Measurements from ENCODE around the gene PCDHB8. TPM values are rescaled to one million over a fixed set of nuclear protein-coding genes. Genes with fewer than 3 reads are reported as not detected.
"Not testable (repeated sequence)": the region's sequence is repeated elsewhere in the genome, so short reads cannot be mapped to it uniquely, and the experiment has no call there.

The PCDHB8 gene
- total RNA-seq, 2 donors from 2014 or later = not detected

DNA sequence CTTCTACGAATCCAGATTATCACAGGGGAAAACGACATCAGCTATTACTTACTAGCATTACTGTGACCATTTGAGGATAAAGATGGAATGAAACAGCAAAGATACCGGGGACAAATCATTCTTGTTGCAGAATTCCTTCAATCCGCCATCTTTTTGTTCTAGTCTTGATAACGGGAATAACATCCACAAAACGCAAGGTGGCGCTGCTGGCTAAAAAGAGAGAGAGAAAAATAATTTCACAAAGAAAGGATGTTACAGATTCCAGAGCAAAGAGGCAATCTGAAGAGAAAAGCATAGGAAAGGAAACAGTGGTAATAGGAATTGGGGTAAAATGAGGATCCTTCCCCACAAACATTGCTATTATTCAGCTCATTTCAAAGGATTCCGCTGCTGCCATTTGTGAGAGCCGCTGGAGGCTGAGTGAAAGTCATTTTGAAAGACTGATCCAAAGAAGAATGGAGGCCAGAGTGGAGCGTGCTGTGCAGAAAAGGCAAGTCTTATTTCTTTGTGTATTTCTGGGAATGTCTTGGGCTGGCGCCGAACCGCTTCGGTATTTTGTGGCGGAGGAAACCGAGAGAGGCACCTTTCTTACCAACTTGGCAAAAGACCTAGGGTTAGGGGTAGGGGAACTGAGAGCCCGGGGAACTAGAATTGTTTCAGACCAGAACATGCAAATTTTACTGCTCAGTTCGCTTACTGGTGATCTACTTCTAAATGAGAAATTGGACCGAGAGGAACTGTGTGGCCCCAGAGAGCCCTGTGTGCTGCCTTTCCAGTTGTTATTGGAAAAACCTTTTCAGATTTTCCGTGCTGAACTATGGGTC is 5.0 kb upstream of the PCDHB8 start, which contains the start of gene PCDHB7:
Gene PCDHB7, plus strand, starts transcription at position 264 of the 824 bp plus-strand sequence. Its CDS starts 192 bp downstream, at position 456.
- peaks cover 3% of the 10 kb centered on the region for H3K4me1 Mint-ChIP-seq (ENCODE audit: low read depth)
- peak within 1 kb of the TSS in 1 of 2 donors; percentile 3 for H3K4me3 Mint-ChIP-seq
- peaks cover 0 to 5% of the 10 kb centered on the region in 2 donors for H3K9me3 Mint-ChIP-seq
- H3K27ac Mint-ChIP-seq = no peak within 1 kb of the TSS
- H3K36me3 Mint-ChIP-seq (ENCODE audit: insufficient read depth in 2 of 2) = peaks cover 0 to 4% of the 10 kb centered on the region in 2 donors
- H3K27me3 Mint-ChIP-seq (ENCODE audit: low read depth) = peaks cover 16% of the 10 kb centered on the region
- no peak for DNase-seq
- no peak for ATAC-seq (replicated peaks in 1 of 2)

DNA sequence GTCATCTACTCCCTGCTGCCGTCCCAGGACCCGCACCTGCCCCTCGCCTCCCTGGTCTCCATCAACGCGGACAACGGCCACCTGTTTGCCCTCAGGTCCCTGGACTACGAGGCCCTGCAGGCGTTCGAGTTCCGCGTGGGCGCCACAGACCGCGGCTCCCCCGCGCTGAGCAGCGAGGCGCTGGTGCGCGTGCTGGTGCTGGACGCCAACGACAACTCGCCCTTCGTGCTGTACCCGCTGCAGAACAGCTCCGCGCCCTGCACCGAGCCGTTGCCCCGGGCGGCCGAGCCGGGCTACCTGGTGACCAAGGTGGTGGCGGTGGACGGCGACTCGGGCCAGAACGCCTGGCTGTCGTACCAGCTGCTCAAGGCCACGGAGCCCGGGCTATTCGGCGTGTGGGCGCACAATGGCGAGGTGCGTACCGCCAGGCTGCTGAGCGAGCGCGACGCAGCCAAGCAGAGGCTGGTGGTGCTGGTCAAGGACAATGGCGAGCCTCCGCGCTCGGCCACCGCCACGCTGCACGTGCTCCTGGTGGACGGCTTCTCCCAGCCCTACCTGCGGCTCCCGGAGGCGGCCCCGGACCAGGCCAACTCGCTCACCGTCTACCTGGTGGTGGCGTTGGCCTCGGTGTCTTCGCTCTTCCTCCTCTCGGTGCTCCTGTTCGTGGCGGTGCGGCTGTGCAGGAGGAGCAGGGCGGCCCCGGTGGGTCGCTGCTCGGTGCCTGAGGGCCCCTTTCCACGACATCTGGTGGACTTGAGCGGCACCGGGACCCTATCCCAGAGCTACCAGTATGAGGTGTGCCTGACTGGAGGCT is 3.1 kb upstream of the PCDHB8 start:
- not testable (repeated sequence) for H3K4me3 Mint-ChIP-seq; DNase-seq; H3K27ac Mint-ChIP-seq; ATAC-seq (replicated peaks in 1 of 2); H3K4me1 Mint-ChIP-seq (ENCODE audit: low read depth); H3K27me3 Mint-ChIP-seq (ENCODE audit: low read depth); H3K9me3 Mint-ChIP-seq; H3K36me3 Mint-ChIP-seq (ENCODE audit: insufficient read depth in 2 of 2)

DNA sequence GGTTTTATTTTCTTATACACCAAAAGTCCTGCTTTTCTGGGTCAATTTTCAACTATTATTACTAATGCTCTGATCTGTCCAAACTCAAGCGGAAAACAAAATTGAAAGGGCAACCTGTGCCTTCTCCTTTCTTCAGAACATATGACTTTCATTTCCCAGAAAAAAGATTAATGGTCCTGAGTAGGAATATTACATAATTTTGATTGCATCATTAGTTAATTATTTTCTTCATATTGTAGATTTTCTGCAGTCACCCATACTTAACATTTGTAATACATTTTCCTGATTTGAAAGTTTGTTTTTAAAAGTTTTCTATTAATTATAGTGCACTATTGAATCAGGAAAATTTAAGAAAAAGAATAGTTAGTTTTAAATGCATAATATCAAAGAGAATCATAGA is 1.7 kb upstream of the PCDHB8 start:
- H3K4me1 Mint-ChIP-seq (ENCODE audit: low read depth) = peaks cover 3% of the 10 kb centered on the region
- DNase-seq (no peak), ATAC-seq (replicated peaks in 1 of 2) (no peak)
- H3K27me3 Mint-ChIP-seq (ENCODE audit: low read depth) = peaks cover 9% of the 10 kb centered on the region
- peaks cover 3 to 4% of the 10 kb centered on the region in 2 donors for H3K36me3 Mint-ChIP-seq (ENCODE audit: insufficient read depth in 2 of 2)
- no peak overlapping the region for H3K4me3 Mint-ChIP-seq
- no peak overlapping the region for H3K27ac Mint-ChIP-seq
- H3K9me3 Mint-ChIP-seq = no peaks in the 10 kb centered on the region

DNA sequence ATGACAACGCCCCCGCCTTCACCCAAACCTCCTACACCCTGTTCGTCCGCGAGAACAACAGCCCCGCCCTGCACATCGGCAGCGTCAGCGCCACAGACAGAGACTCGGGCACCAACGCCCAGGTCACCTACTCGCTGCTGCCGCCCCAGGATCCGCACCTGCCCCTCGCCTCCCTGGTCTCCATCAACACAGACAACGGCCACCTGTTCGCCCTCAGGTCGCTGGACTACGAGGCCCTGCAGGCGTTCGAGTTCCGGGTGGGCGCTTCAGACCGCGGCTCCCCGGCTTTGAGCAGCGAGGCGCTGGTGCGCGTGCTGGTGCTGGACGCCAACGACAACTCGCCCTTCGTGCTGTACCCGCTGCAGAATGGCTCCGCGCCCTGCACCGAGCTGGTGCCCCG is 1.8 kb downstream of the PCDHB8 start:
- not testable (repeated sequence) for H3K4me3 Mint-ChIP-seq; ATAC-seq (replicated peaks in 1 of 2); H3K4me1 Mint-ChIP-seq (ENCODE audit: low read depth); H3K27ac Mint-ChIP-seq; H3K9me3 Mint-ChIP-seq; DNase-seq; H3K36me3 Mint-ChIP-seq (ENCODE audit: insufficient read depth in 2 of 2)
- H3K27me3 Mint-ChIP-seq (ENCODE audit: low read depth) = peaks cover 20% of the 10 kb centered on the region

DNA sequence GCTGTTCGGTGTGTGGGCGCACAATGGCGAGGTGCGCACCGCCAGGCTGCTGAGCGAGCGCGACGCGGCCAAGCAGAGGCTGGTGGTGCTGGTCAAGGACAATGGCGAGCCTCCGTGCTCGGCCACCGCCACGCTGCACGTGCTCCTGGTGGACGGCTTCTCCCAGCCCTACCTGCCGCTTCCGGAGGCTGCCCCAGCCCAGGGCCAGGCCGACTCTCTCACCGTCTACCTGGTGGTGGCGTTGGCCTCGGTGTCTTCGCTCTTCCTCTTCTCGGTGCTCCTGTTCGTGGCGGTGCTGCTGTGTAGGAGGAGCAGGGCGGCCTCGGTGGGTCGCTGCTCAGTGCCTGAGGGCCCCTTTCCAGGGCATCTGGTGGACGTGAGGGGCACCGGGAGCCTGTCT is 2.3 kb downstream of the PCDHB8 start:
- not testable (repeated sequence) for H3K4me1 Mint-ChIP-seq (ENCODE audit: low read depth); H3K9me3 Mint-ChIP-seq; DNase-seq; H3K27ac Mint-ChIP-seq; H3K4me3 Mint-ChIP-seq; ATAC-seq (replicated peaks in 1 of 2)
- H3K27me3 Mint-ChIP-seq (ENCODE audit: low read depth) = peaks cover 25% of the 10 kb centered on the region
- H3K36me3 Mint-ChIP-seq (ENCODE audit: insufficient read depth in 2 of 2) = peaks cover 0 to 13% of the 10 kb centered on the region in 2 donors

DNA sequence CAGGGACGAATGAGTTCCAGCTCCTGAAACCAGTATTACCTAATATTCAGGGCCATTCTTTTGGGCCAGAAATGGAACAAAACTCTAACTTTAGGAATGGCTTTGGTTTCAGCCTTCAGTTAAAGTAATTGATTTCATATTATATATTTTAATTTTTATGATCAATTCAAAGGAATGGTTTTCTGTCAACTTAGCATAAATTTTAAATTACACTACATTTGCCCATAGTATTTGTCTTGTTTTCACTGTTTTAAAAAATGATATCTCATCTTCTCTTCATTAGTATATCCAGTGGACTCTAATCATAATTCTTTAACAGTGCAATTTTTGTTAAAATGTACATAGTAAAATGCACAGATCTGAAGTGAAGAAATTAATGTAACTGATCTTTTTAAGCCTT is 2.7 kb downstream of the PCDHB8 start:
- H3K27ac Mint-ChIP-seq = no peak overlapping the region
- no peak overlapping the region for H3K4me3 Mint-ChIP-seq
- DNase-seq (no peak), ATAC-seq (replicated peaks in 1 of 2) (no peak)
- H3K9me3 Mint-ChIP-seq = peaks cover 2 to 6% of the 10 kb centered on the region in 2 donors
- H3K36me3 Mint-ChIP-seq (ENCODE audit: insufficient read depth in 2 of 2) = peaks cover 0 to 14% of the 10 kb centered on the region in 2 donors
- peaks cover 25% of the 10 kb centered on the region for H3K27me3 Mint-ChIP-seq (ENCODE audit: low read depth)
- no peaks in the 10 kb centered on the region for H3K4me1 Mint-ChIP-seq (ENCODE audit: low read depth)

DNA sequence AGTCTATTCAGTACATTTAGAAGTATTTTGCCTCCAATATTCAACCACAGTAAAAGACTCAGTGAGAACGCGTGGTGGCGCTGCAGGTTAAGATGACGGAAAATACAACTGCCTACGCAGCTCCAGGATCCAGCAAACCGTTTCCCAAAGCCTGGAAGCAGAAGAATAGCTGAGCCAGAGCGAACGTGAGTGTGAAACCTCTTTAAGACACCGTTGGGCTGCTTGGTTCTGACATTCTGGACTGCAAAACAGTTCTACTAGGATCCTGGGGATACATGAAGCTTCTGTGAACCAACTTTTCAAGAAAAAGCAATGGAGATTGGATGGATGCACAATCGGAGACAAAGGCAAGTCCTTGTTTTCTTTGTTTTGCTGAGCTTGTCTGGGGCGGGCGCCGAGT is 4.7 kb downstream of the PCDHB8 start, which contains the start of gene PCDHB16:
Gene PCDHB16, plus strand, starts transcription at position 140 of the 400 bp plus-strand sequence. Its CDS starts 173 bp downstream, at position 313.
- H3K27ac Mint-ChIP-seq = no peak within 1 kb of the TSS

DNA sequence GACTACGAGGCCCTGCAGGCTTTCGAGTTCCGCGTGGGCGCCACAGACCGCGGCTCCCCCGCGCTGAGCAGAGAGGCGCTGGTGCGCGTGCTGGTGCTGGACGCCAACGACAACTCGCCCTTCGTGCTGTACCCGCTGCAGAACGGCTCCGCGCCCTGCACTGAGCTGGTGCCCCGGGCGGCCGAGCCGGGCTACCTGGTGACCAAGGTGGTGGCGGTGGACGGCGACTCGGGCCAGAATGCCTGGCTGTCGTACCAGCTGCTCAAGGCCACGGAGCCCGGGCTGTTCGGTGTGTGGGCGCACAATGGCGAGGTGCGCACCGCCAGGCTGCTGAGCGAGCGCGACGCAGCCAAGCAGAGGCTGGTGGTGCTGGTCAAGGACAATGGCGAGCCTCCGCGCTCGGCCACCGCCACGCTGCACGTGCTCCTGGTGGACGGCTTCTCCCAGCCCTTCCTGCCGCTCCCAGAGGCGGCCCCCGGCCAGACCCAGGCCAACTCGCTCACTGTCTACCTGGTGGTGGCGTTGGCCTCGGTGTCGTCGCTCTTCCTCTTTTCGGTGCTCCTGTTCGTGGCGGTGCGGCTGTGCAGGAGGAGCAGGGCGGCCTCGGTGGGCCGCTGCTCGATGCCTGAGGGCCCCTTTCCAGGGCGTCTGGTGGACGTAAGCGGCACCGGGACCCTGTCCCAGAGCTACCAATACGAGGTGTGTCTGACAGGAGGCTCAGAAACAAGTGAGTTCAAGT is 6.7 kb downstream of the PCDHB8 start:
- peaks cover 2 to 15% of the 10 kb centered on the region in 2 donors for H3K9me3 Mint-ChIP-seq
- not testable (repeated sequence) for H3K4me1 Mint-ChIP-seq (ENCODE audit: low read depth); H3K4me3 Mint-ChIP-seq; ATAC-seq (replicated peaks in 1 of 2); DNase-seq; H3K27ac Mint-ChIP-seq
- peaks cover 7 to 25% of the 10 kb centered on the region in 2 donors for H3K36me3 Mint-ChIP-seq (ENCODE audit: insufficient read depth in 2 of 2)
- peaks cover 53% of the 10 kb centered on the region for H3K27me3 Mint-ChIP-seq (ENCODE audit: low read depth)

More for the DNA sequence above, 4.7 kb downstream of the PCDHB8 start, which contains the start of gene PCDHB16:
- Mint-ChIP-seq H3K27me3 (ENCODE audit: low read depth) (peaks cover 38% of the 10 kb centered on the region), H3K9me3 (peaks cover 2 to 10% of the 10 kb centered on the region in 2 donors), H3K4me3 (no peak within 1 kb of the TSS), H3K4me1 (ENCODE audit: low read depth) (no peaks in the 10 kb centered on the region), H3K36me3 (ENCODE audit: insufficient read depth in 2 of 2) (peaks cover 4 to 20% of the 10 kb centered on the region in 2 donors)
- ATAC-seq (replicated peaks in 1 of 2) (no peak), DNase-seq (no peak)

DNA sequence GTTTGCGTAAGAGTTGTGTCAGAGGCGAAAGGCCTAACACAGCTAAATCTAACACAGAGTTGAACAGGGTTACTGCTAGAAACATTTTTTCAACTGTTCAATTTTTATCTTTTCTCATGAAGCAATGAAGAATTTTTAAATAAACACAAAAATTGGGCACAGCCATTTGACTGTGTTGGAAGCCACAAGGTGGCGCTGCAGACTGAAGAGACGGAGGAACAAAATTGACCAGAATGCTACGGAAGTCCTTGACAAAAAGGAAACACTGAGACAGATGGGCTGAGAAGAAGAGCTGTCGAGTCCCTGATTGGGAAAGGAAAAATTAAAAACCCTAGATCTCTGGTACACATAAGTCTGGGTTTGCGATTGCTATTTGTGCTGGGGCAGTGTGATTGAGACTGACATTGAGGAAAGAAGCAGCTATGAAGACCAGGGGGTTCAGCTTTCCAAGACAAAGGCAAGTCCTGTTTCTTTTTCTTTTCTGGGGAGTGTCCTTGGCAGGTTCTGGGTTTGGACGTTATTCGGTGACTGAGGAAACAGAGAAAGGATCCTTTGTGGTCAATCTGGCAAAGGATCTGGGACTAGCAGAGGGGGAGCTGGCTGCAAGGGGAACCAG is 9.4 kb downstream of the PCDHB8 start, which contains the start of gene PCDHB9:
Gene PCDHB9, plus strand, starts transcription at position 265 of the 616 bp plus-strand sequence. Its CDS starts 158 bp downstream, at position 423.
- H3K36me3 Mint-ChIP-seq (ENCODE audit: insufficient read depth in 2 of 2) = peaks cover 9 to 21% of the 10 kb centered on the region in 2 donors
- H3K9me3 Mint-ChIP-seq = peaks cover 2 to 15% of the 10 kb centered on the region in 2 donors
- no peak within 1 kb of the TSS for H3K27ac Mint-ChIP-seq
- peaks cover 57% of the 10 kb centered on the region for H3K27me3 Mint-ChIP-seq (ENCODE audit: low read depth)
- DNase-seq (peak; percentile 32 to 36), ATAC-seq (replicated peaks in 1 of 2) (no peak)
- peak within 1 kb of the TSS; percentile 9 to 27 for H3K4me3 Mint-ChIP-seq
- H3K4me1 Mint-ChIP-seq (ENCODE audit: low read depth) = no peaks in the 10 kb centered on the region

DNA sequence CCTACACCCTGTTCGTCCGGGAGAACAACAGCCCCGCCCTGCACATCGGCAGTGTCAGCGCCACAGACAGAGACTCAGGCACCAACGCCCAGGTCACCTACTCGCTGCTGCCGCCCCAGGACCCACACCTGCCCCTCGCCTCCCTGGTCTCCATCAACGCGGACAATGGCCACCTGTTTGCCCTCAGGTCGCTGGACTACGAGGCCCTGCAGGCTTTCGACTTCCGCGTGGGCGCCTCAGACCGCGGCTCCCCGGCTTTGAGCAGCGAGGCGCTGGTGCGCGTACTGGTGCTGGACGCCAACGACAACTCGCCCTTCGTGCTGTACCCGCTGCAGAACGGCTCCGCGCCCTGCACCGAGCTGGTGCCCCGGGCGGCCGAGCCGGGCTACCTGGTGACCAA is 11.1 kb downstream of the PCDHB8 start:
- not testable (repeated sequence) for H3K4me3 Mint-ChIP-seq; H3K9me3 Mint-ChIP-seq; DNase-seq; H3K27ac Mint-ChIP-seq; ATAC-seq (replicated peaks in 1 of 2); H3K4me1 Mint-ChIP-seq (ENCODE audit: low read depth)
- peaks cover 12 to 25% of the 10 kb centered on the region in 2 donors for H3K36me3 Mint-ChIP-seq (ENCODE audit: insufficient read depth in 2 of 2)
- peaks cover 56% of the 10 kb centered on the region for H3K27me3 Mint-ChIP-seq (ENCODE audit: low read depth)

DNA sequence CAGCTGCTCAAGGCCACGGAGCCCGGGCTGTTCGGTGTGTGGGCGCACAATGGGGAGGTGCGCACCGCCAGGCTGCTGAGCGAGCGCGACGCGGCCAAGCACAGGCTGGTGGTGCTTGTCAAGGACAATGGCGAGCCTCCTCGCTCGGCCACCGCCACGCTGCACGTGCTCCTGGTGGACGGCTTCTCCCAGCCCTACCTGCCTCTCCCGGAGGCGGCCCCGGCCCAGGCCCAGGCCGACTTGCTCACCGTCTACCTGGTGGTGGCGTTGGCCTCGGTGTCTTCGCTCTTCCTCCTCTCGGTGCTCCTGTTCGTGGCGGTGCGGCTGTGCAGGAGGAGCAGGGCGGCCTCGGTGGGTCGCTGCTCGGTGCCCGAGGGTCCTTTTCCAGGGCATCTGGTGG is 11.5 kb downstream of the PCDHB8 start:
- ATAC-seq (replicated peaks in 1 of 2); H3K9me3 Mint-ChIP-seq: not testable (repeated sequence)

DNA sequence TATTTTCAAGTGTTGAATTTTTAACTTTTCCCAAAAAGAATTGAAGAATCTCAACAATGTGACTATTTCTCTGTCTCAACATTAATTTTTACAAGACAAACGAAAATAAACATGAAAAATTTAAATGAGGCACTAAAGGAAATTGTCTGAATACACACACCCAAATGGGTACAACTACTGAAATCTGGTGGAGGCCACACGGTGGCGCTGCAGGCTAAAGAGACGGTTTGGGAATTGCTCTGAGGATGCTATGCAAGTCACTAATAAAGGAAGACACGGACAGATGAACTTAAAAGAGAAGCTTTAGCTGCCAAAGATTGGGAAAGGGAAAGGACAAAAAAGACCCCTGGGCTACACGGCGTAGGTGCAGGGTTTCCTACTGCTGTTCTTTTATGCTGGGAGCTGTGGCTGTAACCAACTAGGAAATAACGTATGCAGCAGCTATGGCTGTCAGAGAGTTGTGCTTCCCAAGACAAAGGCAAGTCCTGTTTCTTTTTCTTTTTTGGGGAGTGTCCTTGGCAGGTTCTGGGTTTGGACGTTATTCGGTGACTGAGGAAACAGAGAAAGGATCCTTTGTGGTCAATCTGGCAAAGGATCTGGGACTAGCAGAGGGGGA is 14.6 kb downstream of the PCDHB8 start, which contains the start of gene PCDHB10:
Gene PCDHB10, plus strand, starts transcription at position 244 of the 616 bp plus-strand sequence. Its CDS starts 200 bp downstream, at position 444.
- Mint-ChIP-seq H3K4me1 (ENCODE audit: low read depth) (no peaks in the 10 kb centered on the region), H3K27me3 (ENCODE audit: low read depth) (peaks cover 39% of the 10 kb centered on the region), H3K4me3 (no peak within 1 kb of the TSS), H3K27ac (no peak within 1 kb of the TSS), H3K36me3 (ENCODE audit: insufficient read depth in 2 of 2) (peaks cover 10 to 21% of the 10 kb centered on the region in 2 donors), H3K9me3 (peaks cover 4 to 9% of the 10 kb centered on the region in 2 donors)
- DNase-seq (peak; percentile 17 to 50), ATAC-seq (replicated peaks in 1 of 2) (no peak)

More for the DNA sequence above, 11.5 kb downstream of the PCDHB8 start:
- H3K27me3 Mint-ChIP-seq (ENCODE audit: low read depth) = peaks cover 55% of the 10 kb centered on the region
- not testable (repeated sequence) for H3K27ac Mint-ChIP-seq; H3K4me3 Mint-ChIP-seq; DNase-seq; H3K4me1 Mint-ChIP-seq (ENCODE audit: low read depth)
- peaks cover 12 to 26% of the 10 kb centered on the region in 2 donors for H3K36me3 Mint-ChIP-seq (ENCODE audit: insufficient read depth in 2 of 2)
